T-cell (primary cell): ENCODE data around the gene SHC3. TPM values are rescaled to one million over a fixed set of nuclear protein-coding genes. Genes with fewer than 3 reads are reported as not detected.

ENCODE experiments used
- ATAC-seq, 4 experiments: fragments of 200-7000 bp in 3 of 4; fragments of 150-1000 bp in 1 of 4; cut with Tn5 transposase; replicated peaks in 1 of 4; 1 replicate in 3 of 4; 2 replicates in 1 of 4; pipeline ENCODE4 v1.10.0; 2021; ENCODE audit warnings: moderate library complexity in 3 of 4, mild to moderate bottlenecking in 2 of 4, moderate number of reproducible peaks in 1 of 4
- CTCF ChIA-PET, 2 donors: fragments of 300-600 bp; sonication (Branson Sonifier 250); formaldehyde crosslinking; loops; one replicate each; lab custom pipeline; 2022; ENCODE audit warnings: antibody characterized with exemption in 2 of 2; lab: Charles Lee
- POLR2A ChIA-PET, 2 donors: fragments of 300-600 bp; sonication (Branson Sonifier 250); formaldehyde crosslinking; loops; one replicate each; lab custom pipeline; 2022; ENCODE audit warnings: antibody characterized with exemption in 2 of 2; lab: Charles Lee
- DNase-seq, 35 experiments: peaks; one replicate each; pipeline versions ENCODE4 v3.0.0 to v3.0.0-alpha.2; 2013 to 2023
- H3K27ac ChIP-seq: one replicate; pipeline ENCODE4 v1.5.1; 2013; ENCODE audit warnings: low read length
- H3K27me3 ChIP-seq, 2 experiments: replicated peaks in 1 of 2; 1 replicate in 1 of 2; 2 replicates in 1 of 2; pipeline versions ENCODE4 v1.6.1 to v1.7.0; 2013; ENCODE audit warnings: low read length in 1 of 2, mixed read lengths in 1 of 2; ENCODE audit not compliant: control insufficient read depth in 2 of 2, insufficient read depth in 2 of 2; ENCODE audit errors: extremely low read depth in 1 of 2
- H3K36me3 ChIP-seq, 2 donors: 1 replicate in 1 of 2; 2 replicates in 1 of 2; pipeline versions ENCODE4 v1.6.1 to v1.7.0; 2013; ENCODE audit warnings: low read length in 1 of 2; ENCODE audit not compliant: control insufficient read depth in 2 of 2, insufficient read depth in 1 of 2; ENCODE audit errors: extremely low read depth in 1 of 2
- H3K4me1 ChIP-seq, 2 experiments: 1 replicate in 1 of 2; 2 replicates in 1 of 2; pipeline versions ENCODE4 v1.6.1 to v1.7.0; 2013; ENCODE audit warnings: low read length in 2 of 2, mixed read lengths in 1 of 2; ENCODE audit not compliant: insufficient read depth in 2 of 2, control insufficient read depth in 1 of 2; ENCODE audit errors: extremely low read depth in 1 of 2
- H3K4me3 ChIP-seq, 2 donors: 1 replicate in 1 of 2; 2 replicates in 1 of 2; pipeline versions ENCODE4 v1.5.1 to v1.7.0; 2013; ENCODE audit warnings: mild to moderate bottlenecking in 2 of 2, low read length in 1 of 2, moderate library complexity in 1 of 2; ENCODE audit not compliant: control insufficient read depth in 1 of 2; ENCODE audit errors: extremely low read depth in 1 of 2
- H3K9me3 ChIP-seq: 2 replicates; pipeline ENCODE4 v1.7.0; 2013
- H3K27ac Mint-ChIP-seq, 2 donors: one replicate each; pipeline ENCODE4 v1.8.0; 2020 to 2021; ENCODE audit warnings: mild to moderate bottlenecking in 2 of 2, mixed read lengths in 2 of 2
- H3K27me3 Mint-ChIP-seq, 2 donors: one replicate each; pipeline ENCODE4 v1.8.0; 2021 to 2022; ENCODE audit warnings: mixed read lengths in 2 of 2
- H3K36me3 Mint-ChIP-seq: one replicate; pipeline ENCODE4 v1.8.0; 2021; ENCODE audit warnings: mixed read lengths
- H3K4me1 Mint-ChIP-seq, 3 donors: one replicate each; pipeline ENCODE4 v1.8.0; 2020 to 2022; ENCODE audit warnings: mixed read lengths in 3 of 3, mild to moderate bottlenecking in 1 of 3
- H3K4me3 Mint-ChIP-seq, 3 donors: one replicate each; pipeline ENCODE4 v1.8.0; 2020 to 2022; ENCODE audit warnings: mild to moderate bottlenecking in 3 of 3, mixed read lengths in 3 of 3, moderate library complexity in 3 of 3
- H3K9me3 Mint-ChIP-seq, 3 donors: one replicate each; pipeline ENCODE4 v1.8.0; 2020 to 2022; ENCODE audit warnings: mixed read lengths in 3 of 3
- WGBS: methylation state at CpG from one replicate; pipeline ENCODE4 v1.1.5; 2013; ENCODE audit warnings: missing lambda C conversion rate; ENCODE audit not compliant: insufficient coverage; 5-methylcytosine and 5-hydroxymethylcytosine counted together
- total RNA-seq, 35 experiments: library from RNA in 6 of 35; stranded (reverse) in 6 of 35; fragments of 120-200 nt in 1 of 35; gene quantifications; one replicate each; pipeline versions ENCODE4 v1.2.1 to v1.2.4 and lab custom pipeline; 2013 to 2026

The SHC3 gene
- total RNA-seq, 5 donors from 2014 or later (not counting 1 experiment from before 2014, with no cell fraction given): 0.16 to 0.19 (median 0.18) TPM; not detected in 2

- Histone ChIP-seq H3K9me3 (peaks cover 4% of the 10 kb centered on the region), H3K36me3 (no peaks in the 10 kb centered on the region), H3K27ac (no peak overlapping the region), H3K27me3 (peaks cover 2 to 6% of the 10 kb centered on the region in 2 experiments), H3K4me3 (no peak overlapping the region), H3K4me1 (no peaks in the 10 kb centered on the region)
- peaks cover 26 to 54% of the 10 kb centered on the region in 2 donors for H3K27me3 Mint-ChIP-seq
- ChIA-PET POLR2A (no interaction called here), CTCF (interaction anchor here in 1 of 2 donors (0.6 kb wide), 1 partner anchor 1315 kb away, joined by 3 read pairs; no protein-coding TSS in a partner anchor)
- peaks cover 10 to 17% (median 13%) of the 10 kb centered on the region in 3 donors for H3K9me3 Mint-ChIP-seq
- no peak for ATAC-seq
- H3K27ac Mint-ChIP-seq: no peak overlapping the region
- H3K4me1 Mint-ChIP-seq: no peaks in the 10 kb centered on the region
- H3K36me3 Mint-ChIP-seq: no peaks in the 10 kb centered on the region
- no peak overlapping the region for H3K4me3 Mint-ChIP-seq
- DNase-seq: no peak
These were observed 148.8 kb downstream of the SHC3 start for GRCh38 chr9:89029788-89030187.

GRCh38 chr9:89026876-89027275, 151.7 kb downstream of the SHC3 start:
- Mint-ChIP-seq H3K4me1 (no peaks in the 10 kb centered on the region), H3K9me3 (peaks cover 10 to 17% (median 13%) of the 10 kb centered on the region in 3 donors), H3K4me3 (no peak overlapping the region), H3K27me3 (peaks cover 12 to 41% of the 10 kb centered on the region in 2 donors), H3K36me3 (no peaks in the 10 kb centered on the region), H3K27ac (no peak overlapping the region)
- Histone ChIP-seq H3K4me1 (no peaks in the 10 kb centered on the region), H3K36me3 (no peaks in the 10 kb centered on the region), H3K27me3 (peaks cover 0 to 5% of the 10 kb centered on the region in 2 experiments), H3K4me3 (no peak overlapping the region), H3K9me3 (peaks cover 4% of the 10 kb centered on the region), H3K27ac (no peak overlapping the region)
- DNase-seq (no peak), ATAC-seq (no peak)
- ChIA-PET POLR2A (no interaction called here), CTCF (interaction anchor here in 1 of 2 donors (0.7 kb wide), 1 partner anchor 85 kb away, joined by 3 read pairs; no protein-coding TSS in a partner anchor)
- 10% methylated on average over 2 of the region's 3 CpGs for WGBS

DNA sequence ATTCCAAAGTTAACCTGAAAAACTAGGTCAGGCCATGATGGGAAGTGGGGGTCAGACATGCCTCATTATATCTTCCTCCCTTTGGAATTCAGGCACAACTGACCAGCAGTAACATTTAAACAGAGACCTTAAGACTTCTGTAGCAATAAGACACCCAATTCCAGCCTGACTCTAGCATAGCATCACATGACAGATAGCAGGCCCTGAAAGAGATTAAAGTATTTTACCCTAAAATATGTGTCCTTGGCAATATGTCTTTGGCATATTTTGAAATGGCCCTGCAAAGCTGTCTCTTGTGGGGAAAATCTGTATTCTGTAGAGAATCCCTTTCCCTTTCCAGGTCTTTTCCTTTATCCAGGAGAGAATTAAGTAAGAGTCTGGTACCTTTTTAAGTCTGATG, 153.1 kb downstream of the SHC3 start:
- Mint-ChIP-seq H3K27me3 (peaks cover 10 to 35% of the 10 kb centered on the region in 2 donors), H3K36me3 (no peaks in the 10 kb centered on the region), H3K27ac (no peak overlapping the region), H3K4me3 (no peak overlapping the region), H3K4me1 (no peaks in the 10 kb centered on the region), H3K9me3 (peaks cover 10 to 14% (median 13%) of the 10 kb centered on the region in 3 donors)
- H3K9me3 ChIP-seq: peaks cover 4% of the 10 kb centered on the region
- POLR2A ChIA-PET: no interaction called here
- H3K36me3 ChIP-seq: no peaks in the 10 kb centered on the region
- no peak overlapping the region for H3K4me3 ChIP-seq
- no peak overlapping the region for H3K27ac ChIP-seq
- H3K27me3 ChIP-seq: peaks cover 0 to 3% of the 10 kb centered on the region in 2 experiments
- ATAC-seq (no peak), DNase-seq (no peak)
- H3K4me1 ChIP-seq: no peaks in the 10 kb centered on the region
- CTCF ChIA-PET: no interaction called here

DNA sequence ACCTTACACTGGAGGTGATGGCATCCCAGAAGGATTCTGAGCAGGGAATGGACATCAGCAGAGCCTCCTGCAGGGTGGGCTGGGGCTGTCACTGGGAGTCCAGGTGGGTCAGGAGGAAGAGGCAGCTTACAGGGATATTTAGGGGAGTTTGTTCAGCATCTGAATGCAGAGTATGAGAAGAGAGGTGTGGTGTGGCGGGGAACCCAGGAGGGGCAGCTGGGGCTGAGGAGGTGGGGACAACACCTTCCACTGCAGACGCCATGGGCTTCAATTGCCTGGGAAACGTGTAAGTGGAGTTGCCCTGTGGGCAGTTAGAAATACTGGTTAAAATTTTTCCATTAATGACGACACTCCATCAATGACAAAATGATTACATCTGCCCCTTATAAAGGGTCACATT, 153.9 kb downstream of the SHC3 start:
- ChIA-PET POLR2A (no interaction called here), CTCF (no interaction called here)
- no peaks in the 10 kb centered on the region for H3K36me3 ChIP-seq
- DNase-seq (no peak), ATAC-seq (no peak)
- WGBS: 80% methylated on average over 1 of the region's 4 CpGs
- Mint-ChIP-seq H3K4me3 (no peak overlapping the region), H3K27me3 (peaks cover 10 to 35% of the 10 kb centered on the region in 2 donors), H3K36me3 (no peaks in the 10 kb centered on the region), H3K9me3 (peaks cover 4 to 8% (median 5%) of the 10 kb centered on the region in 3 donors), H3K4me1 (no peaks in the 10 kb centered on the region), H3K27ac (no peak overlapping the region)
- no peaks in the 10 kb centered on the region for H3K4me1 ChIP-seq
- no peak overlapping the region for H3K4me3 ChIP-seq
- H3K27me3 ChIP-seq: peaks cover 0 to 7% of the 10 kb centered on the region in 2 experiments
- no peaks in the 10 kb centered on the region for H3K9me3 ChIP-seq
- no peak overlapping the region for H3K27ac ChIP-seq

GRCh38 chr9:89023740-89024139, 154.9 kb downstream of the SHC3 start:
- Histone ChIP-seq H3K27ac (no peak overlapping the region), H3K9me3 (no peaks in the 10 kb centered on the region), H3K36me3 (no peaks in the 10 kb centered on the region), H3K27me3 (peaks cover 0 to 7% of the 10 kb centered on the region in 2 experiments), H3K4me1 (no peaks in the 10 kb centered on the region), H3K4me3 (no peak overlapping the region)
- Mint-ChIP-seq H3K27me3 (peaks cover 10 to 35% of the 10 kb centered on the region in 2 donors), H3K36me3 (no peaks in the 10 kb centered on the region), H3K9me3 (peaks cover 0 to 3% (median 0%) of the 10 kb centered on the region in 3 donors), H3K4me3 (no peak overlapping the region), H3K4me1 (no peaks in the 10 kb centered on the region), H3K27ac (no peak overlapping the region)
- CTCF ChIA-PET: no interaction called here
- DNase-seq: no peak
- 80% methylated on average over 2 of the region's 3 CpGs for WGBS
- no peak for ATAC-seq
- POLR2A ChIA-PET: no interaction called here

- H3K4me1 Mint-ChIP-seq: no peaks in the 10 kb centered on the region
- no peak overlapping the region for H3K4me3 Mint-ChIP-seq
- peaks cover 0 to 7% of the 10 kb centered on the region in 2 experiments for H3K27me3 ChIP-seq
- no peaks in the 10 kb centered on the region for H3K36me3 ChIP-seq
- H3K27me3 Mint-ChIP-seq: peaks cover 8 to 31% of the 10 kb centered on the region in 2 donors
- DNase-seq (no peak), ATAC-seq (no peak)
- no peaks in the 10 kb centered on the region for H3K9me3 ChIP-seq
- no peaks in the 10 kb centered on the region for H3K36me3 Mint-ChIP-seq
- POLR2A ChIA-PET: no interaction called here
- 80% methylated on average over 2 of the region's 2 CpGs for WGBS
- no peak overlapping the region for H3K27ac ChIP-seq
- H3K9me3 Mint-ChIP-seq: no peaks in the 10 kb centered on the region
- H3K27ac Mint-ChIP-seq: no peak overlapping the region
- CTCF ChIA-PET: no interaction called here
- H3K4me3 ChIP-seq: no peak overlapping the region
- H3K4me1 ChIP-seq: no peaks in the 10 kb centered on the region
These were observed 155.7 kb downstream of the SHC3 start for GRCh38 chr9:89022902-89023301.
